Hepatocyte (in vitro differentiated cells): Measurements from ENCODE around the gene COL15A1. TPM values are rescaled to one million over a fixed set of nuclear protein-coding genes. Genes with fewer than 3 reads are reported as not detected.

Source experiments
- DNase-seq: peaks from one replicate; pipeline ENCODE4 v3.0.0-alpha.2; 2016; ENCODE audit warnings: low spot score
- H2AFZ ChIP-seq: fragments of 200-600 bp; sonication (generic); 2 replicates; pipeline ENCODE4 v1.6.0; 2016; ENCODE audit warnings: antibody characterized with exemption, mild to moderate bottlenecking
- H3K27ac ChIP-seq: fragments of 200-600 bp; sonication (generic); 2 replicates; pipeline ENCODE4 v1.5.1; 2016; ENCODE audit warnings: mild to moderate bottlenecking
- H3K27me3 ChIP-seq: fragments of 200-600 bp; sonication (generic); 2 replicates; pipeline ENCODE4 v1.6.1; 2016
- H3K36me3 ChIP-seq: fragments of 200-600 bp; sonication (generic); replicated peaks from 2 replicates; pipeline ENCODE4 v1.5.1; 2016; ENCODE audit warnings: low read depth; ENCODE audit not compliant: insufficient read depth
- H3K4me1 ChIP-seq: fragments of 200-600 bp; sonication (generic); 2 replicates; pipeline ENCODE4 v1.5.1; 2016; ENCODE audit warnings: mild to moderate bottlenecking, moderate library complexity; ENCODE audit not compliant: insufficient read depth
- H3K4me2 ChIP-seq: fragments of 200-600 bp; sonication (generic); 2 replicates; pipeline ENCODE4 v1.6.0; 2016
- H3K4me3 ChIP-seq: fragments of 200-600 bp; sonication (generic); 2 replicates; pipeline ENCODE4 v1.5.1; 2016; ENCODE audit warnings: mild to moderate bottlenecking
- H3K79me2 ChIP-seq: fragments of 200-600 bp; sonication (generic); 2 replicates; pipeline ENCODE4 v1.6.0; 2017; ENCODE audit warnings: mild to moderate bottlenecking
- H3K9me2 ChIP-seq: fragments of 200-600 bp; sonication (generic); replicated peaks from 2 replicates; pipeline ENCODE4 v1.6.0; 2017; ENCODE audit warnings: mild to moderate bottlenecking; ENCODE audit not compliant: insufficient read depth
- H3K9me3 ChIP-seq: fragments of 200-600 bp; sonication (generic); 2 replicates; pipeline ENCODE4 v1.5.1; 2016; ENCODE audit warnings: low read depth, mild to moderate bottlenecking
- H4K20me1 ChIP-seq: fragments of 200-600 bp; sonication (generic); 2 replicates; pipeline ENCODE4 v1.6.0; 2016; ENCODE audit warnings: mild to moderate bottlenecking; ENCODE audit not compliant: insufficient read depth, poor library complexity, severe bottlenecking
- CTCF ChIP-seq: fragments of 200-600 bp; sonication (generic); IDR thresholded peaks from 2 replicates; pipeline ENCODE4 v1.5.1; 2016; ENCODE audit warnings: antibody characterized with exemption, mild to moderate bottlenecking; ENCODE audit not compliant: poor library complexity
- EZH2 ChIP-seq: fragments of 200-600 bp; sonication (generic); IDR thresholded peaks from 2 replicates; pipeline ENCODE4 v1.6.1; 2016; ENCODE audit warnings: antibody characterized with exemption, mild to moderate bottlenecking, borderline replicate concordance
- EZH2phosphoT487 ChIP-seq: fragments of 200-600 bp; sonication (generic); IDR thresholded peaks from one replicate; pipeline ENCODE4 v1.6.1; 2018; ENCODE audit warnings: antibody characterized with exemption, mild to moderate bottlenecking, low read depth, moderate library complexity; ENCODE audit not compliant: unreplicated experiment, severe bottlenecking
- WGBS: methylation state at CpG from one replicate; pipeline ENCODE4 v1.1.6; 2016; ENCODE audit warnings: low lambda C conversion rate; ENCODE audit errors: missing lambda C conversion rate; 5-methylcytosine and 5-hydroxymethylcytosine counted together
- polyA plus RNA-seq: library from polyadenylated mRNA; unstranded; fragments of >200 nt; fragmentation: Nextera tagmentation; extraction: Ambion mirVana; gene quantifications from 2 replicates; pipeline ENCODE4 v1.2.1, GENCODE V29; 2016
- total RNA-seq: library from RNA; depleted of rRNA; stranded (reverse); fragments of >200 nt; gene quantifications from 2 replicates; pipeline ENCODE4 v1.2.3, GENCODE V29; 2014

The COL15A1 gene
- total and polyA plus RNA-seq, 2 experiments from 2014 or later = 97.6 to 106 TPM

GRCh38 chr9:98992885-98993569 lies 49.3 kb downstream of the COL15A1 start:
- H3K36me3 ChIP-seq = no peaks in the 10 kb centered on the region
- no peaks in the 10 kb centered on the region for H3K9me2 ChIP-seq
- peaks cover 5% of the 10 kb centered on the region for H3K4me1 ChIP-seq
- H3K4me3 ChIP-seq = no peak overlapping the region
- no peaks in the 10 kb centered on the region for H3K79me2 ChIP-seq
- no peak overlapping the region for H3K27ac ChIP-seq
- no peaks in the 10 kb centered on the region for H4K20me1 ChIP-seq
- H3K9me3 ChIP-seq = no peaks in the 10 kb centered on the region
- TF ChIP-seq EZH2phosphoT487 (no peak), CTCF (no peak), EZH2 (no peak)
- no peak overlapping the region for H3K4me2 ChIP-seq
- DNase-seq = no peak
- no peaks in the 10 kb centered on the region for H3K27me3 ChIP-seq
- 85% methylated on average over 6 of the region's 6 CpGs for WGBS
- H2AFZ ChIP-seq = no peak overlapping the region

- no peaks in the 10 kb centered on the region for H4K20me1 ChIP-seq
- 87% methylated on average over 6 of the region's 6 CpGs for WGBS
- H3K4me1 ChIP-seq = peaks cover 8% of the 10 kb centered on the region
- no peak overlapping the region for H3K4me2 ChIP-seq
- no peaks in the 10 kb centered on the region for H3K79me2 ChIP-seq
- DNase-seq = no peak
- H3K9me2 ChIP-seq = no peaks in the 10 kb centered on the region
- no peaks in the 10 kb centered on the region for H3K36me3 ChIP-seq
- no peaks in the 10 kb centered on the region for H3K9me3 ChIP-seq
- H3K27ac ChIP-seq = no peak overlapping the region
- no peak overlapping the region for H3K4me3 ChIP-seq
- TF ChIP-seq EZH2phosphoT487 (no peak), CTCF (no peak), EZH2 (no peak)
- no peaks in the 10 kb centered on the region for H3K27me3 ChIP-seq
- H2AFZ ChIP-seq = no peak overlapping the region
These were observed 49.9 kb downstream of the COL15A1 start for GRCh38 chr9:98993570-98993945.

- H3K27me3 ChIP-seq = no peaks in the 10 kb centered on the region
- H3K27ac ChIP-seq = no peak overlapping the region
- no peaks in the 10 kb centered on the region for H3K9me2 ChIP-seq
- TF ChIP-seq CTCF (no peak), EZH2 (no peak), EZH2phosphoT487 (no peak)
- no peaks in the 10 kb centered on the region for H4K20me1 ChIP-seq
- 76% methylated on average over 12 of the region's 12 CpGs for WGBS
- no peak for DNase-seq
- H3K4me1 ChIP-seq = peaks cover 10% of the 10 kb centered on the region
- H2AFZ ChIP-seq = no peak overlapping the region
- no peaks in the 10 kb centered on the region for H3K9me3 ChIP-seq
- no peak overlapping the region for H3K4me3 ChIP-seq
- H3K36me3 ChIP-seq = no peaks in the 10 kb centered on the region
- H3K79me2 ChIP-seq = no peaks in the 10 kb centered on the region
- no peak overlapping the region for H3K4me2 ChIP-seq
These were observed 50.7 kb downstream of the COL15A1 start for GRCh38 chr9:98994172-98995058.
